Astrocyte (in vitro differentiated cells and primary cell): ENCODE data around the gene CENATAC. TPM values are rescaled to one million over a fixed set of nuclear protein-coding genes. Genes with fewer than 3 reads are reported as not detected.

Source experiments
- DNase-seq: peaks from one replicate; pipeline ENCODE4 v3.0.0-alpha.2; 2010; ENCODE audit warnings: low read depth
- FAIRE-seq: peaks from 2 replicates; lab custom pipeline; 2011; peaks lifted over from hg19 to GRCh38; lab: Jason Lieb, UNC
- H2AFZ ChIP-seq: 2 replicates; pipeline ENCODE4 v1.6.0; 2012; ENCODE audit warnings: low read depth, low read length, inconsistent platforms
- H3K27ac ChIP-seq: 2 replicates; pipeline ENCODE4 v1.5.1; 2011; ENCODE audit warnings: low read depth, low read length, inconsistent platforms
- H3K27me3 ChIP-seq: 2 replicates; pipeline ENCODE4 v1.6.0; 2011; ENCODE audit warnings: low read length, inconsistent platforms; ENCODE audit not compliant: insufficient read depth
- H3K36me3 ChIP-seq: 2 replicates; pipeline ENCODE4 v1.5.1; 2011; ENCODE audit warnings: low read length, inconsistent platforms; ENCODE audit not compliant: insufficient read depth
- H3K4me1 ChIP-seq: 2 replicates; pipeline ENCODE4 v1.5.1; 2011; ENCODE audit warnings: low read length, inconsistent platforms; ENCODE audit not compliant: insufficient read depth
- H3K4me2 ChIP-seq: 2 replicates; pipeline ENCODE4 v1.6.0; 2012; ENCODE audit warnings: low read length, inconsistent platforms
- H3K4me3 ChIP-seq: 2 replicates; pipeline ENCODE4 v1.5.1; 2011; ENCODE audit warnings: low read depth, mild to moderate bottlenecking, low read length, inconsistent platforms; ENCODE audit not compliant: insufficient read depth
- H3K79me2 ChIP-seq: 2 replicates; pipeline ENCODE4 v1.6.0; 2012; ENCODE audit warnings: mild to moderate bottlenecking, low read length, inconsistent platforms; ENCODE audit not compliant: insufficient read depth
- H3K9ac ChIP-seq: 2 replicates; pipeline ENCODE4 v1.6.0; 2012; ENCODE audit warnings: mild to moderate bottlenecking, low read length, inconsistent platforms
- H3K9me3 ChIP-seq: 2 replicates; pipeline ENCODE4 v1.5.1; 2012; ENCODE audit warnings: low read depth, mild to moderate bottlenecking, low read length, inconsistent platforms; ENCODE audit not compliant: insufficient read depth
- H4K20me1 ChIP-seq: 2 replicates; pipeline ENCODE4 v1.6.0; 2012; ENCODE audit warnings: low read length, inconsistent platforms; ENCODE audit not compliant: insufficient read depth
- H3K27ac Mint-ChIP-seq: one replicate; pipeline ENCODE4 v1.8.0; 2021; ENCODE audit warnings: mild to moderate bottlenecking, mixed read lengths; ENCODE audit not compliant: unreplicated experiment
- H3K27me3 Mint-ChIP-seq: one replicate; pipeline ENCODE4 v1.8.0; 2021; ENCODE audit warnings: low read depth, mixed read lengths; ENCODE audit not compliant: unreplicated experiment
- H3K36me3 Mint-ChIP-seq: one replicate; pipeline ENCODE4 v1.8.0; 2021; ENCODE audit warnings: low read depth, mixed read lengths; ENCODE audit not compliant: unreplicated experiment
- H3K4me1 Mint-ChIP-seq: one replicate; pipeline ENCODE4 v1.8.0; 2021; ENCODE audit warnings: low read depth, mixed read lengths; ENCODE audit not compliant: unreplicated experiment
- H3K4me3 Mint-ChIP-seq: one replicate; pipeline ENCODE4 v1.8.0; 2021; ENCODE audit warnings: mild to moderate bottlenecking, moderate library complexity, mixed read lengths; ENCODE audit not compliant: unreplicated experiment
- H3K9me3 Mint-ChIP-seq: one replicate; pipeline ENCODE4 v1.8.0; 2021; ENCODE audit warnings: mild to moderate bottlenecking, mixed read lengths; ENCODE audit not compliant: unreplicated experiment
- CTCF ChIP-seq: IDR thresholded peaks from 2 replicates; pipeline ENCODE4 v1.5.1; 2011; ENCODE audit warnings: low read depth, mild to moderate bottlenecking, inconsistent platforms, low read length, moderate library complexity; ENCODE audit not compliant: insufficient read depth
- EZH2 ChIP-seq: IDR thresholded peaks from 2 replicates; pipeline ENCODE4 v1.6.1; 2012; ENCODE audit warnings: mild to moderate bottlenecking, low read length, inconsistent platforms; ENCODE audit not compliant: insufficient read depth
- total RNA-seq: library from RNA; stranded (reverse); gene quantifications from 2 replicates; pipeline ENCODE4 v1.2.1, GENCODE V29; 2021

CENATAC gene
- total RNA-seq, 1 donor from 2014 or later, result 25.4 TPM

DNA sequence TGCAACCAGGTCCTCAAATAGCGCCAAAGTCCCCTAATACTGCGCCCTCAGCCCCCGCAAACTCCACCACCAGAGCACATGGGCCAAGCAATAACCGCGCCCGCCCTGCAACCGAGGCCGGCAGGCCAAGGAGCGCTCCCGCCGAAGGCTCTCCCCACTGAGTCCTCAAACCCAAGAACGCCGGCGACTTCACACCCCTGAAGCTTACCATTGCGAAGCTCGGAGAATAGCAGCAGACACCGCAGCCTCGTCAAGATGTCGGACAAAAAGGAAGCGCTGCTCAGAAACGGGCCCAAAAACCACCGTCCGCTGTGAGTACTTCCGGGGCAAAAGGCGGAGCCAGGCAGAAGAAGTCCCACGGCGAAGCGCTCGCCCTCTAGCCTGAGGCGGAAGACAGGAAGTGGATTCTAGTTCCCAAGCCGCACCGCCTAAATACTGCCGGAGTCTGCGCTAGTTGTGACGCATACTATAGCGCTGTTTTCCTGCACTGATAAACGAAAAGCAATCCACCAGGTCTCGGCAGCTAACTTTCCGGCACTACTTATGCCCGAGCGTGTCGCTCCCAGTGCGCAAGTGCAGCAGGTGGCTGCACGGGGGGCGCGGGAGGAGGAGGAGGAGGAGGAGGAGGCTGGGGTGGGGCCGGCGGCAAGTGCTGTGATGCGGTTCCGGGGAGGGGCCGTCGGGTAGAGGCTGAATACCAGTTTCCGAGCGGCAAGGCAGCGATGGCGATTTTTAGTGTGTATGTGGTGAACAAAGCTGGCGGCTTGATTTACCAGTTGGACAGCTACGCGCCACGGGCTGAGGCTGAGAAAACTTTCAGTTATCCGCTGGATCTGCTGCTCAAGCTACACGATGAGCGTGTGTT, 20.4 kb downstream of the CENATAC start, which contains the start of the genes RPS25 and TRAPPC4:
Gene RPS25 (minus strand): TSS at position 270 of the 865 bp plus-strand sequence. CDS start 59 bp downstream, at position 211.
Gene TRAPPC4 (plus strand): TSS at position 693 of the 865 bp plus-strand sequence. CDS start 30 bp downstream, at position 723.
- no peak for TF ChIP-seq CTCF
- TF ChIP-seq EZH2, result no peak
- peaks cover 16% of the 10 kb centered on the region for H3K36me3 Mint-ChIP-seq
- Histone ChIP-seq H3K9ac (peak within 1 kb of the TSS; percentile 95), H3K27ac (peak within 1 kb of the TSS; percentile 73), H3K4me1 (peaks cover 19% of the 10 kb centered on the region), H3K79me2 (peaks cover 78% of the 10 kb centered on the region), H3K9me3 (no peaks in the 10 kb centered on the region), H3K4me3 (peak within 1 kb of the TSS; percentile 90), H3K27me3 (no peaks in the 10 kb centered on the region), H4K20me1 (peaks cover 76% of the 10 kb centered on the region), H3K36me3 (peaks cover 37% of the 10 kb centered on the region), H3K4me2 (peak within 1 kb of the TSS; percentile 86), H2AFZ (peak within 1 kb of the TSS; percentile 96)
- peak; percentile 93 for DNase-seq
- H3K27ac Mint-ChIP-seq, result peak within 1 kb of the TSS; percentile 86
- no peaks in the 10 kb centered on the region for H3K27me3 Mint-ChIP-seq
- H3K4me3 Mint-ChIP-seq, result peak within 1 kb of the TSS; percentile 99
- no peak for FAIRE-seq
- peaks cover 23% of the 10 kb centered on the region for H3K4me1 Mint-ChIP-seq
- H3K9me3 Mint-ChIP-seq, result no peaks in the 10 kb centered on the region

- H3K36me3 Mint-ChIP-seq, result peaks cover 16% of the 10 kb centered on the region
- H3K4me3 Mint-ChIP-seq, result peak overlapping the region; percentile 99
- Histone ChIP-seq H2AFZ (no peak overlapping the region), H3K9ac (peak overlapping the region; percentile 95), H3K36me3 (peaks cover 28% of the 10 kb centered on the region), H3K4me3 (peak overlapping the region; percentile 20), H3K27me3 (no peaks in the 10 kb centered on the region), H4K20me1 (peaks cover 76% of the 10 kb centered on the region), H3K79me2 (peaks cover 72% of the 10 kb centered on the region), H3K4me1 (peaks cover 19% of the 10 kb centered on the region), H3K9me3 (no peaks in the 10 kb centered on the region), H3K4me2 (peak overlapping the region; percentile 86), H3K27ac (no peak overlapping the region)
- no peak for FAIRE-seq
- peaks cover 29% of the 10 kb centered on the region for H3K4me1 Mint-ChIP-seq
- peak overlapping the region; percentile 86 for H3K27ac Mint-ChIP-seq
- H3K27me3 Mint-ChIP-seq, result no peaks in the 10 kb centered on the region
- no peak for TF ChIP-seq CTCF
- TF ChIP-seq EZH2, result no peak
- no peaks in the 10 kb centered on the region for H3K9me3 Mint-ChIP-seq
- no peak for DNase-seq
Measured at GRCh38 chr11:119019996-119020395, 22.1 kb downstream of the CENATAC start.

DNA sequence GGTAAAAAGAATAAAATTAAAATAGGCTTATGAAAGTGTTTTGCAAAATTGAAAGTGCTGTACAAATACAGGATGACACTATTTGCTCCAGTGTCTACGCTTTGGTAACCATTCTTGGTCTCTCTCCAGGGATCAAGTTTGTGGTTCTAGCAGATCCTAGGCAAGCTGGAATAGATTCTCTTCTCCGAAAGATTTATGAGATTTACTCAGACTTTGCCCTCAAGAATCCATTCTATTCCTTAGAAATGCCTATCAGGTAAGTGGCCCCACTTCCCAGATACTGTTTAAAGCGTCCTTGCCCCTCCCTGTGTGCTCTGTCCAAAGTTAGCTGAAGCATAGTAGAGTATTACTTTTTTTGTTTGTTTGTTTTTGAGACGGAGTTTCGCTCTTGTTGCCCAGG, 23.7 kb downstream of the CENATAC start:
- H3K9me3 ChIP-seq, result no peaks in the 10 kb centered on the region
- Mint-ChIP-seq H3K27ac (no peak overlapping the region), H3K27me3 (no peaks in the 10 kb centered on the region), H3K9me3 (no peaks in the 10 kb centered on the region), H3K4me1 (peaks cover 16% of the 10 kb centered on the region), H3K4me3 (peak overlapping the region; percentile 45), H3K36me3 (peaks cover 20% of the 10 kb centered on the region)
- no peak for DNase-seq
- H3K9ac ChIP-seq, result no peak overlapping the region
- peaks cover 11% of the 10 kb centered on the region for H3K4me1 ChIP-seq
- H3K4me3 ChIP-seq, result no peak overlapping the region
- no peak overlapping the region for H2AFZ ChIP-seq
- peaks cover 15% of the 10 kb centered on the region for H3K36me3 ChIP-seq
- H3K79me2 ChIP-seq, result peaks cover 56% of the 10 kb centered on the region
- no peak overlapping the region for H3K27ac ChIP-seq
- no peak for FAIRE-seq
- peaks cover 67% of the 10 kb centered on the region for H4K20me1 ChIP-seq
- no peak for TF ChIP-seq CTCF
- TF ChIP-seq EZH2, result no peak
- H3K27me3 ChIP-seq, result no peaks in the 10 kb centered on the region
- no peak overlapping the region for H3K4me2 ChIP-seq
